HepG2 (cell line): ENCODE measurements around the gene DNPEP. TPM values are rescaled to one million over a fixed set of nuclear protein-coding genes. Genes with fewer than 3 reads are reported as not detected.

Source experiments
- ATAC-seq: fragments of 200-7000 bp; cut with Tn5 transposase; 3 replicates; pipeline ENCODE4 v1.9.1; 2020; ENCODE audit warnings: mild to moderate bottlenecking, moderate library complexity
- BruUV-seq: library from RNA; stranded (reverse); fragments of 400-500 nt; replicated peaks from 2 replicates; lab custom pipeline; 2021; lab: Mats Ljungman, UMichigan
- CTCF ChIA-PET: fragments of 300-600 bp; formaldehyde crosslinking; extraction: SDS; loops from one replicate; lab custom pipeline; 2021; ENCODE audit warnings: low total read pairs, inconsistent platforms, low intra/inter-chr PET ratio; lab: Yijun Ruan, JAX
- POLR2A ChIA-PET: fragments of 350-600 bp; sonication (Branson Sonifier 250); formaldehyde crosslinking; loops from one replicate; lab custom pipeline; 2020; ENCODE audit warnings: antibody characterized with exemption, inconsistent platforms; lab: Yijun Ruan, JAX
- DNase-seq: peaks from one replicate; pipeline ENCODE4 v3.0.0-alpha.2; 2015; ENCODE audit warnings: low spot score
- FAIRE-seq: peaks from 3 replicates; lab custom pipeline; 2011; peaks lifted over from hg19 to GRCh38; lab: Jason Lieb, UNC
- H2AFZ ChIP-seq: one replicate; pipeline ENCODE4 v1.6.1; 2011; ENCODE audit warnings: low read length, inconsistent platforms
- H3K27ac ChIP-seq: fragments of 300-600 bp; 3 replicates; pipeline ENCODE4 v1.8.0; 2011; ENCODE audit warnings: mixed run types, mild to moderate bottlenecking, mixed read lengths, low read length, inconsistent platforms; ENCODE audit not compliant: insufficient read depth; ENCODE audit errors: extremely low read length
- H3K27me3 ChIP-seq, 2 experiments: fragments of 200-600 bp in 1 of 2; 2 replicates in 1 of 2; 3 replicates in 1 of 2; pipeline versions ENCODE4 v1.6.0 to v1.8.0; 2011; ENCODE audit warnings: low read length in 2 of 2, mild to moderate bottlenecking in 2 of 2, moderate library complexity in 2 of 2, inconsistent platforms in 1 of 2; ENCODE audit not compliant: insufficient read depth in 2 of 2, control insufficient read depth in 1 of 2
- H3K36me3 ChIP-seq, 2 experiments: fragments of 200-600 bp in 1 of 2; replicated peaks in 1 of 2; 2 replicates in 1 of 2; 3 replicates in 1 of 2; pipeline versions ENCODE4 v1.5.1 to v1.8.0; 2011; ENCODE audit warnings: low read length in 2 of 2, inconsistent platforms in 1 of 2; ENCODE audit not compliant: insufficient read depth in 2 of 2, control insufficient read depth in 1 of 2
- H3K4me1 ChIP-seq: 2 replicates; pipeline ENCODE4 v1.5.1; 2012; ENCODE audit warnings: low read length, inconsistent platforms; ENCODE audit not compliant: insufficient read depth
- H3K4me2 ChIP-seq: 2 replicates; pipeline ENCODE4 v1.6.0; 2011; ENCODE audit warnings: low read depth, low read length, inconsistent platforms
- H3K4me3 ChIP-seq, 3 experiments: fragments of 200-600 bp in 1 of 3; sonication (generic), shearing (Covaris generic) in 1 of 3; replicated peaks in 1 of 3; 2 replicates each; pipeline ENCODE4 v1.5.1; 2011 to 2016; ENCODE audit warnings: low read length in 3 of 3, inconsistent platforms in 2 of 3, low read depth in 2 of 3, mild to moderate bottlenecking in 2 of 3, control low read depth in 1 of 3, mixed read lengths in 1 of 3; ENCODE audit not compliant: insufficient read depth in 1 of 3
- H3K79me2 ChIP-seq: one replicate; pipeline ENCODE4 v1.6.1; 2011; ENCODE audit warnings: low read length, inconsistent platforms; ENCODE audit not compliant: insufficient read depth
- H3K9ac ChIP-seq: 2 replicates; pipeline ENCODE4 v1.6.0; 2011; ENCODE audit warnings: mild to moderate bottlenecking, low read depth, low read length, inconsistent platforms; ENCODE audit not compliant: insufficient read depth
- H3K9me3 ChIP-seq: 2 replicates; pipeline ENCODE4 v1.5.1; 2012; ENCODE audit warnings: mild to moderate bottlenecking, low read length
- H4K20me1 ChIP-seq: 2 replicates; pipeline ENCODE4 v1.6.0; 2011; ENCODE audit warnings: inconsistent platforms, mild to moderate bottlenecking, low read length, moderate library complexity; ENCODE audit not compliant: insufficient read depth
- ASH2L ChIP-seq: fragments of 300-600, 200-600 bp; sonication (generic); IDR thresholded peaks from 2 replicates; pipeline ENCODE4 v1.7.0; 2017; ENCODE audit warnings: low read depth, mild to moderate bottlenecking, moderate library complexity, mixed read lengths, low read length; ENCODE audit not compliant: insufficient read length
- BCL6 ChIP-seq: IDR thresholded peaks from 2 replicates; pipeline ENCODE4 v1.6.1; 2016; ENCODE audit warnings: missing genetic modification reagents, missing compliant biosample characterization
- DRAP1 ChIP-seq: IDR thresholded peaks from 2 replicates; pipeline ENCODE4 v1.6.1; 2016; ENCODE audit warnings: missing genetic modification reagents, missing compliant biosample characterization
- ELF1 ChIP-seq: sonication (generic); formaldehyde crosslinking; IDR thresholded peaks from 2 replicates; pipeline ENCODE4 v1.4.0; 2020; ENCODE audit warnings: missing genetic modification reagents
- KLF16 ChIP-seq, 2 experiments: sonication (generic) in 1 of 2; formaldehyde crosslinking in 1 of 2; IDR thresholded peaks; 2 replicates each; pipeline versions ENCODE4 v1.6.1 to v1.8.0; 2016 to 2023; ENCODE audit warnings: missing genetic modification reagents in 2 of 2, missing compliant biosample characterization in 1 of 2
- KMT2A ChIP-seq: sonication (generic); formaldehyde crosslinking; IDR thresholded peaks from 2 replicates; pipeline ENCODE4 v1.4.0; 2020; ENCODE audit warnings: missing genetic modification reagents
- NFIC ChIP-seq: IDR thresholded peaks from 2 replicates; pipeline ENCODE4 v1.6.1; 2012; ENCODE audit warnings: mild to moderate bottlenecking, low read length, inconsistent platforms
- NR2F6 ChIP-seq, 2 experiments: IDR thresholded peaks; 2 replicates each; pipeline ENCODE4 v1.6.1; 2016; ENCODE audit warnings: antibody characterized with exemption in 1 of 2, mild to moderate bottlenecking in 1 of 2
- PAXIP1 ChIP-seq: sonication (generic); formaldehyde crosslinking; conservative IDR thresholded peaks from 2 replicates; pipeline ENCODE4 v1.4.0; 2020; ENCODE audit warnings: mild to moderate bottlenecking, missing genetic modification reagents, moderate library complexity
- SAFB2 ChIP-seq: sonication (generic); formaldehyde crosslinking; IDR thresholded peaks from 2 replicates; pipeline ENCODE4 v1.5.1; 2020; ENCODE audit warnings: missing genetic modification reagents, low read depth, mild to moderate bottlenecking, borderline replicate concordance
- SKI ChIP-seq: fragments of 450-650 bp; IDR thresholded peaks from one replicate; pipeline ENCODE4 v1.6.1; 2018; ENCODE audit warnings: mild to moderate bottlenecking; ENCODE audit not compliant: partially characterized antibody
- TGIF2 ChIP-seq: IDR thresholded peaks from 2 replicates; pipeline ENCODE4 v1.6.1; 2016; ENCODE audit warnings: control low read depth, missing compliant biosample characterization
- ZIK1 ChIP-seq: sonication (generic); formaldehyde crosslinking; IDR thresholded peaks from 2 replicates; pipeline ENCODE4 v1.5.0; 2020; ENCODE audit warnings: mild to moderate bottlenecking, low read depth, missing genetic modification reagents, borderline replicate concordance
- ZNF124 ChIP-seq: sonication (generic); formaldehyde crosslinking; IDR thresholded peaks from 2 replicates; pipeline ENCODE4 v1.4.0; 2020; ENCODE audit warnings: missing genetic modification reagents
- ZNF503 ChIP-seq: sonication (generic); formaldehyde crosslinking; IDR thresholded peaks from 2 replicates; pipeline ENCODE4 v1.4.0; 2020; ENCODE audit warnings: missing genetic modification reagents
- WGBS: methylation state at CpG from one replicate; pipeline ENCODE4 v1.1.6; 2017; ENCODE audit warnings: low lambda C conversion rate; 5-methylcytosine and 5-hydroxymethylcytosine counted together
- in situ Hi-C: cut with HindIII; loops from 2 replicates; pipeline ENCODE4 v1.10.0; 2017; ENCODE audit warnings: low pct_unique_long_range_greater_than_20kb; ENCODE audit not compliant: extremely low pct_ligation_motif_present
- intact Hi-C: fragments of 100-400 bp; cut with micrococcal nuclease; formaldehyde crosslinking; loops from one replicate; pipeline ENCODE4 v1.10.0; 2022; ENCODE audit not compliant: unreplicated experiment
- polyA plus RNA-seq, 8 experiments: library from polyadenylated mRNA; depleted of rRNA in 3 of 8; stranded (reverse) in 7 of 8; unstranded in 1 of 8; fragments of >200 nt; fragmentation: Illumina TruSeq in 4 of 8; extraction: Trizol in 4 of 8; gene quantifications; 2 replicates each; pipeline versions ENCODE4 v1.2.1 to v1.2.3, GENCODE V29; 2011 to 2016; ENCODE audit warnings: low read depth in 4 of 8, missing spikeins in 1 of 8, mixed read lengths in 1 of 8; ENCODE audit not compliant: insufficient read depth in 1 of 8
- total RNA-seq, 5 experiments: library from RNA; depleted of rRNA; stranded (reverse); fragments of >200 nt; fragmentation: Illumina TruSeq; extraction: Trizol; gene quantifications; 2 replicates each; pipeline ENCODE4 v1.2.3, GENCODE V29; 2016; ENCODE audit warnings: low read depth in 1 of 5
- TF ChIP-seq, protein P1 (sequence below): sonication (generic); formaldehyde crosslinking; IDR thresholded peaks from 2 replicates; pipeline ENCODE4 v1.5.0; 2020; ENCODE audit warnings: mild to moderate bottlenecking, missing genetic modification reagents

DNPEP gene
- total and polyA plus RNA-seq, 2 of the 13 experiments (the other 11 are each of a cell fraction or from before 2014, with no cell fraction given) = 104 to 109 TPM

DNA sequence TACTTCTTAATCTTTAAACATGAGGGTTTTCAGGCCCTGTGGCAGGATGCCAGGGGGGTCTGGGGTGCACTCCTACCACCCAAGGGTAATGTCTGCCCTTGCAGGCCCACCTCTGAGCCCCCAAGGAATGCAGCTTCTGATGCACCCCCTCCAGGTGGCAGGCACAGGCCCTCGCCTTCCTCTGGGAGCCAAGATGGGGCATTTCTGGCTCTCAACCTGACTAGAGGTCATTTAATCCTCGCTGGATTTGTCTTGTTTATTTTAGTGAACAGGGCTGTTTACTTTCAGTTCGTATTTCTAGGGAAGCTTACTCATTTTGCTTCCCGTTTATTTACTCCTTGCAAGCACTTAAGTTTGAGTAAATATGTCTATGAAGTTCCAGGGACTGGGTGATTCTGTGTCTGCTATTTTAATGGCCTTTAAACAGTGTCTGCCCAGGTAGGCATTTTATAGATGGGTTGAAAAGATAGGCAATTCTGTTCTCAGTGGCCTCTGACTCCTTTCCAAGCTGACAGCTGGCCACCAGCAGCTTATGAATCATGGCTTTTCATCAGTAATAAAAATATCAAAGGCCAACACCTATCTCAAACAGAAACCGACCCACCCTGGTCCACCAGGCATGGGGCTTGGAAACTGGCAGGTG is 11.1 kb upstream of the DNPEP start:
- Histone ChIP-seq H3K79me2 (no peaks in the 10 kb centered on the region), H3K9me3 (no peaks in the 10 kb centered on the region), H3K4me2 (0 out of 2 replicates have a peak overlapping the region, but pooled peaks have one; percentile 3), H2AFZ (no peak overlapping the region), H3K9ac (no peak overlapping the region), H3K4me1 (peaks cover 27% of the 10 kb centered on the region), H3K27ac (no peak overlapping the region), H3K27me3 (peaks cover 0 to 24% of the 10 kb centered on the region in 2 experiments; a peak in 4 of 5 replicates), H3K4me3 (no peak overlapping the region), H3K36me3 (no peaks in the 10 kb centered on the region), H4K20me1 (no peaks in the 10 kb centered on the region)
- intact Hi-C loops = no loop called here
- WGBS = 5% methylated on average over 5 of the region's 5 CpGs
- ChIA-PET CTCF (no interaction called here), POLR2A (interaction anchor here (0.8 to 2.4 kb wide), 3 partner anchors 11 to 97 kb away, joined by 3 to 16 read pairs (median 4); partner anchors contain the start of gene DNPEP)
- BruUV-seq = no TSS peak
- peak; percentile 38 for DNase-seq
- in situ Hi-C loops = no loop called here
- FAIRE-seq = no peak
- peak; percentile 46 for ATAC-seq
- no peak for TF ChIP-seq ZNF124
- TF ChIP-seq NFIC = peak; percentile 85; the same call in 1 of the 2 replicates
- TF ChIP-seq, protein P1, sequence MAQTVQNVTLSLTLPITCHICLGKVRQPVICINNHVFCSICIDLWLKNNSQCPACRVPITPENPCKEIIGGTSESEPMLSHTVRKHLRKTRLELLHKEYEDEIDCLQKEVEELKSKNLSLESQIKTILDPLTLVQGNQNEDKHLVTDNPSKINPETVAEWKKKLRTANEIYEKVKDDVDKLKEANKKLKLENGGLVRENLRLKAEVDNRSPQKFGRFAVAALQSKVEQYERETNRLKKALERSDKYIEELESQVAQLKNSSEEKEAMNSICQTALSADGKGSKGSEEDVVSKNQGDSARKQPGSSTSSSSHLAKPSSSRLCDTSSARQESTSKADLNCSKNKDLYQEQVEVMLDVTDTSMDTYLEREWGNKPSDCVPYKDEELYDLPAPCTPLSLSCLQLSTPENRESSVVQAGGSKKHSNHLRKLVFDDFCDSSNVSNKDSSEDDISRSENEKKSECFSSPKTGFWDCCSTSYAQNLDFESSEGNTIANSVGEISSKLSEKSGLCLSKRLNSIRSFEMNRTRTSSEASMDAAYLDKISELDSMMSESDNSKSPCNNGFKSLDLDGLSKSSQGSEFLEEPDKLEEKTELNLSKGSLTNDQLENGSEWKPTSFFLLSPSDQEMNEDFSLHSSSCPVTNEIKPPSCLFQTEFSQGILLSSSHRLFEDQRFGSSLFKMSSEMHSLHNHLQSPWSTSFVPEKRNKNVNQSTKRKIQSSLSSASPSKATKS (CRISPR knock-in tag) = peak; percentile 39; the same call in 1 of the 2 replicates
- TF ChIP-seq DRAP1 (CRISPR knock-in tag) = no peak
- peak; percentile 95 for TF ChIP-seq SKI
- TF ChIP-seq ASH2L = peak; percentile 16
- TF ChIP-seq SAFB2 = no peak
- TF ChIP-seq ZNF503 (CRISPR knock-in tag) = 0 out of 2 replicates have a peak, but pooled peaks have one; percentile 30
- TF ChIP-seq KMT2A (CRISPR knock-in tag) = no peak
- TF ChIP-seq KLF16 (CRISPR knock-in tag; IDR thresholded peaks at IDR 0.05) = peak in 1 of 2 experiments; percentile 59; a peak in 2 of 4 replicates
- TF ChIP-seq PAXIP1 = peak; percentile 42
- TF ChIP-seq BCL6 = peak; percentile 99
- no peak for TF ChIP-seq ZIK1
- TF ChIP-seq NR2F6 (IDR thresholded peaks at IDR 0.05) = 0 out of 2 replicates have a peak, but pooled peaks have one; percentile 26
- TF ChIP-seq NR2F6 (CRISPR knock-in tag; IDR thresholded peaks at IDR 0.05) = no peak
- no peak for TF ChIP-seq TGIF2
- TF ChIP-seq ELF1 (CRISPR knock-in tag) = no peak
